GM18517 (cell line): Measurements from ENCODE around the gene TPSD1.
"Not testable (repeated sequence)": the region's sequence is repeated elsewhere in the genome, so short reads cannot be mapped to it uniquely, and the experiment has no call there.

ENCODE experiments used
- ATAC-seq: cut with Tn5 transposase; IDR thresholded peaks from one replicate; pipeline ENCODE4 v1.9.1; 2021; ENCODE audit warnings: mild to moderate bottlenecking, moderate library complexity; ENCODE audit not compliant: unreplicated experiment

Gene TPSD1

DNA sequence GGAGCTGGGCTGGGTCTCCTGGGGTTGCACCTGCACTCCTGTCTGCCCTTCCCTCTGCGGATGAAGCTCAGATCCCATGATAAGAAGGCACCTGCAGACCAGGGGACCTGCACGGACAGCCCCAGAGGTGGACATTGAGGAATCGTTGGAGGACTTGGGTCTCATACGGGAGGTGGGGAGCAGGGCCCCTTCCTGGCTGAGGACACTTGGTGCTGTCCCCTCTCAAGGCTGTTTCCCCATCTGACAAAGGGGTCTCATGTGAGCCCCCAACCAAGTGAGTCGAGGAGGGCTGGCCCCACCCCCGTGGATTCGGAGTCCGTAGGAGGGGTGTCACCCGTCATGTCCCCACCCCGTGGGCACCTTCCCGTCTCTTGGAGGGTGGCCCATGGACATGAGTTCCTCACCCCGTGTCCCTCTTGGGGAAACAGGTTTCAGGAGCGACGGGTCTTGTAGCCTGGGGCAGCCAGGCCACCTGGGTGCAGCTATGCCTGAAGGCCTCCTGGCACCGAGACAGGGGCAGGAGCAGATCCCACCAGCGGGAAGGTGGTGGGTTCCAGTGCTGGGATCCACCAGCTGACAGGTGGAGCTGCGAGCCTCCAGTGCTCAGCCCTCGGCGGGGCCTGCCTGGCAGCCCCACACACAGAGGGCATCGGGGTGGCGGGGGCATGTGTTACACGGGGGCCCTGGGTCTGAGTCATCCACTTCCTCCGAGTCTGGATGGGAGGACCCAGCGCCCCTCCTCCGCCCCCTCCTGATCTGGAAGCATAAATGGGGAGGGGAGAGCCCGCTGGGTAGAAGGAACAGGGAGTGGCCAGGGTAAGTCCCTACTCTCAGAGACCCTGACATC lies at the start of gene TPSD1:
TSS of gene TPSD1 (plus strand) at position 794 of the 847 bp plus-strand sequence. CDS start 212 bp downstream, outside the sequence.
- ATAC-seq = not testable (repeated sequence)

- no peak for ATAC-seq
Observed at GRCh38 chr16:1206326-1206725, 49.5 kb upstream of the TPSD1 start.

DNA sequence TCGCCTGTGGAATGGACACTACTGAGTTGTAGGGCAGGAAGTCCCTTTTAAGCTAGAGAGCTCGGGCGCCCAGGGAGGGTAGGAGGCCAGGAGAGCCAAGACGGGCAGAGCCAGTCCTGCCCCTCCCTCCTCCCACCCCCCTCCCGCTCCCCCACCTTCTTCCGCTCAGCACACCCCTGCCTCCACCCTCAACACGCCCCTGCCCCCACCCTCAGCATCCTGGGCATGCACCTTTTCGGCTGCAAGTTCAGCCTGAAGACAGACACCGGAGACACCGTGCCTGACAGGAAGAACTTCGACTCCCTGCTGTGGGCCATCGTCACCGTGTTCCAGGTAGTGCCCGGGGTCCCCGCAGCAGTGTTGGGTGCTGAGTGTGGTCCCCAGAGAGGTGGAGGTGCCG lies 49.1 kb upstream of the TPSD1 start:
- no peak for ATAC-seq

DNA sequence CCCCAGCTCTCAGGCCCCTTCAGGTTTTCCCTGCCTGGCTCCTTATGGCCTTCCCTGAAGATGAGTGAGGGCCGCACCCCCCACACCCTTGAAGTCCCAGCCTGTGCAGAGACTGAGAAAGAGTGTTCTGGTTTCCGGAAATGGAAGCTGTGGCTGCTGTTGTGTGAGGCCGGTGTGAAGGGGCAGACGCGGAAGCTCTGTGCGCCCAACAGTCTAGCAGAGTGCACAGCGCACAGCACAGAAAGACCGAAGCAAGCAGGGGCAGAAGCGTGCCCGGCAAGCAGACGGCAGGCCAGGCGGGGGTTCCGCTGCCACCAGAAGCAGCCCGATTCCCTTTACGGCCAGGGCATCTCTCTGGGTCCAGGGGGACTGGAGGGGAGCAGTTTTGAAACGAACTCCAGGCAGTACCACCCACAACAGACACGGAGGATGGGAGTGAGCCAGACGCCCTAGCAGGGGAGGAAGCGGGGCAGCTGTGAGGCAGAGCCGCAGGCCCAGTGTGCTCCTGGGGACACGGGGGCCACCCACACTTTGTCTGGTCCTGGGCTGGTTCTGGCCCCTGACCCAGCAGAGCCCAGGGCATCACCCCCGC lies 47.5 kb upstream of the TPSD1 start:
- no peak for ATAC-seq

DNA sequence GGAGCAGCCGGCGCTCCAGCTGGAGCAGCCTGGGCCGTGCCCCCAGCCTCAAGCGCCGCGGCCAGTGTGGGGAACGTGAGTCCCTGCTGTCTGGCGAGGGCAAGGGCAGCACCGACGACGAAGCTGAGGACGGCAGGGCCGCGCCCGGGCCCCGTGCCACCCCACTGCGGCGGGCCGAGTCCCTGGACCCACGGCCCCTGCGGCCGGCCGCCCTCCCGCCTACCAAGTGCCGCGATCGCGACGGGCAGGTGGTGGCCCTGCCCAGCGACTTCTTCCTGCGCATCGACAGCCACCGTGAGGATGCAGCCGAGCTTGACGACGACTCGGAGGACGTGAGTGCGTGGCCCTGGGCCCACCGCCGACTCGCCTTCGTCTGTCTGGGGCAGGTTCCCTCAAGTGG lies 46.8 kb upstream of the TPSD1 start:
- no peak for ATAC-seq

- ATAC-seq = no peak
Observed at GRCh38 chr16:1210461-1210860, 45.4 kb upstream of the TPSD1 start.

- no peak for ATAC-seq
Observed at GRCh38 chr16:1211451-1212268, 44.2 kb upstream of the TPSD1 start.

DNA sequence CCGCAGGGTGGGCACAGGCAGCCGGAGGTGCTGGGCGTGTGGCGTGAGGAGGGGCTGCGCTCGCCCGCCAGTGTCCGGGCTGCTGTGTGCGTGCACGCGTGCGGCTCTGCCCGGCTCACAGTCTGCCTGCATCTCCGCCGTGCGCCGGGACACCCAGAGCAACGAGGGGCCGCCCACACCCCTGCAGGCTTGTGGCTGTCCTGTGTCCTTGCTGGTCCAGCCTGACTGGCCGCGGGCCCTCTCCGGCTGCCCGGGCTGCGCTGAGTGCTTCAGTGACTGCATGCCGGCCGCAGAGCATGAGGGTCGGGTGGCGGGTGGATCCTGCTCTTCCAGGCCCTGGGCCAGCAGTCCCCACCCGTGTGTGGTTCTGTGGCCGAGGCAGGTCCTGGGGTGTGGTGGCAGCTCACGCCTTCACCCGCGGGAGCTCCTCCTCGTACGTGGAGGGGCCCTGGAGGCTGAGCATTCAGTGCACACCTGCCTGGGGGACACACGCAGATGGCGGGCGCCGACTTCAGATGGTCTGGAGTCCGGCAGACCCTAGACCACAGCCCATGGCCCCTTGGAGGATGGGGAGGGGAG lies 43.2 kb upstream of the TPSD1 start:
- ATAC-seq = no peak

DNA sequence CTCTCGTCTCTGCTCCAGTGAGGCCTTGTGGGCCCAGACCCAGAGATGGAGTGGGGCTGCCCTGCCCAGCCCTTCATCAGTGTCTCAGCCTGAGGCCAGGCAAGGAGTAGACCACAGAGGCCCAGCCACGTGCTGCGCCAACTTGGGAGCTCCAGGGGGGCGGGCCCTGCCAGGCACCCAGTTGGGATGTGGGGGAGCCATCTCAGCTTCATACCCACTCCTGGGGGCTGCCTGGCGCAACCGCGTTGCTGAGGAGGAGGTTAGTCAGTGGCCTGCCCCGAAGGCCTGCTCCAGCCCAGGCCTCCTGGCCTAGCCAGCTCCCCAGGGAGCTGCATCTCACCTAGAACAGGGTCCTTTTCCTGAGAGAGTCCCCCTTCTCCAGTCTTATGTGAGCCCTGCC lies 42.6 kb upstream of the TPSD1 start:
- no peak for ATAC-seq

- ATAC-seq = no peak
Observed at GRCh38 chr16:1213796-1214372, 42.0 kb upstream of the TPSD1 start.

DNA sequence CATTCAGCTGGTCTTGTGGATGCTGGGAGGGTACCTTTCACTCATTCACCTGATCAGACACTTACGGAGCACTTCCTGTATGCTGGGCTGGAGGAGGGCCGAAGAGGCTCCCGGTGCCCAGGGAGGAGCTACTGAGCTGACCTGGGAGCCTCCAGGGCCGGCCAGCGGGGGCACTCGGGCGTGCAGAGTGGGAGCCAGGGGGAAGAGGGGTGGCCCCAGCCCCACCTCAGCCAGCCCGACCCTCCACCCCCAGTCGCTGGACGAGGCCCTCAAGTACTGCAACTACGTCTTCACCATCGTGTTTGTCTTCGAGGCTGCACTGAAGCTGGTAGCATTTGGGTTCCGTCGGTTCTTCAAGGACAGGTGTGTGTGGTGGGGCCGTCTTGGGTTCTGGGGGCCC lies 41.1 kb upstream of the TPSD1 start:
- no peak for ATAC-seq

- no peak for ATAC-seq
Observed at GRCh38 chr16:1215574-1216295, 40.1 kb upstream of the TPSD1 start.

GRCh38 chr16:1216296-1216619 lies 39.6 kb upstream of the TPSD1 start:
- no peak for ATAC-seq

DNA sequence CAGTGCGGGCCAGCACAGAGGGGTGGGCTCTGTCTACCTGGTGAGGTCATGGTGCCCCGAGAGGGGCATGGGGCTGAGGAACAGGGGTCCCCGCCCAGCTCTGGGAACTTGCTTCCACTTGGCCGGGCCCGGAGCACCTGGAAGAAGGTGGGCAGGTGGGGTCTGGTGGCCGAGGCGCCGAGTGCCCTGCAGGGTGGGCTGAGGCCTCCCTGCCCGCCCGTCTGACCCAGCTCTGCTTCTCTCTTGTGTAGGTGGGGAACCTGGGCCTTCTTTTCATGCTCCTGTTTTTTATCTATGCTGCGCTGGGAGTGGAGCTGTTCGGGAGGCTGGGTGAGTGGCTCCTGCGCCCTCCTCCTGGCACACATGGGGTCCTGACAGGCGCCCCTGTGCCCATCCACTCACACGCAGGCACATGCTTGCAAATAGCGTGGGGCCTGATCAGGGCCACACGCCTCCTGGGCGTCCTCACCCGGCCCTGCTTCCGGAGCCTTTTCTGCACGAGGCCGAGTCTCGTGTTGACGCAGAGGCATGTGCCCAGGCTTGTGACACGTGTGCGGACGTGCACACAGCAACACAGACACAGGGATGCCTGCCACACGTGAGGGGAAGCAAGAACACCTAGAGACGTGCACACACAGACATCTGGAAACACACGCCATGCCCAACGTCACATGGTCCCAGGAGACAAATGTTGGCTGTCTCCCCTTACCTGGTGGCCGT lies 39.0 kb upstream of the TPSD1 start:
- no peak for ATAC-seq

DNA sequence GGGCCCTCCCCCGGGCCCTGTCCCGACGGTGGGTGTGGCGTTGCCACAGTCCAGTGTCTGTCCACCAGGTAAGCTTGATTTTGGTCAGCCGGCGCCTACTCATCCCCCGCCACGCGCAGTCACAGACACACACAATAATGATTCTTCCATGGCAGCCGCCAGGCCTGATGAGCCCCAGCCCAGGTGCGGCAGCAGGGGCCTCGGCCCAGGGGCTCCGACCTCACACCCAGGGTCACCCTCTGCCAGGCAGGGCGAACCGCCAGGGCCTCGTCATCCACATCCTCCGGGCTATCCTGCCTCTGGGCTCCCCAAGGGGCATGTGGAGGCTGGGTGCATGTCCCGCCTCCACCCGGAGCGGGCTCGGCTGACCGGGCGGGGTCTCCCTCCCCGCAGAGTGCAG lies 38.3 kb upstream of the TPSD1 start:
- no peak for ATAC-seq

GRCh38 chr16:1218061-1218929 lies 37.6 kb upstream of the TPSD1 start:
- no peak for ATAC-seq

DNA sequence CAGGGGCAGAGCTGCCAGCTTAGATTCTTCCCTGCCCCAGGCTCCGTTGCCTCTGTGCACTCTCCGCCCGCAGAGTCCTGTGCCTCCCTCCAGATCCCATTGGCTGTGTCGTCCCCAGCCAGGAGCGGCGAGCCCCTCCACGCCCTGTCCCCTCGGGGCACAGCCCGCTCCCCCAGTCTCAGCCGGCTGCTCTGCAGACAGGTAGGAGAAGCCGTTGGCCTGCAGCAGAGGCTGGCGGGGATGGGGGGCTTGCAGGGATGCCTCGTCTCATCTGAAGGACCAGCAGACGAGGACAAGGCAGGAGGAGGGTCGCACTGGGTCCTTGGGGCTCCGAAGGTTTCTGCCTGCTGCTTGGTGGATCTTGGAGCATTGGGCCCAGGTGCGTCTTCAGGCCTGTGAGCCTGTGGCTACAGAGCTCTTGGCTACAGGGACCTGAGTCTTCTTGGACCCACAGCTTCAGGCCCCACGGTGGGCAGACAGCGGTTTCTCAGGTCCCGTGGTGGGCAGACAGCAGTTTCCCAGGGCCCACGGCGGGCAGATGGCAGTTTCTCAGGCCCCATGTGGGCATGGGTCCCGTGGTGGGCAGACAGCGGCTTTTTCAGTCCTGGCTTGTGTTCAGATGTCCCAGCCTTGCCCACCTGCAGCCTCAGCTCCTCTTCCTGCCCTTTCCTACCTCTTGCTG lies 36.8 kb upstream of the TPSD1 start:
- no peak for ATAC-seq

DNA sequence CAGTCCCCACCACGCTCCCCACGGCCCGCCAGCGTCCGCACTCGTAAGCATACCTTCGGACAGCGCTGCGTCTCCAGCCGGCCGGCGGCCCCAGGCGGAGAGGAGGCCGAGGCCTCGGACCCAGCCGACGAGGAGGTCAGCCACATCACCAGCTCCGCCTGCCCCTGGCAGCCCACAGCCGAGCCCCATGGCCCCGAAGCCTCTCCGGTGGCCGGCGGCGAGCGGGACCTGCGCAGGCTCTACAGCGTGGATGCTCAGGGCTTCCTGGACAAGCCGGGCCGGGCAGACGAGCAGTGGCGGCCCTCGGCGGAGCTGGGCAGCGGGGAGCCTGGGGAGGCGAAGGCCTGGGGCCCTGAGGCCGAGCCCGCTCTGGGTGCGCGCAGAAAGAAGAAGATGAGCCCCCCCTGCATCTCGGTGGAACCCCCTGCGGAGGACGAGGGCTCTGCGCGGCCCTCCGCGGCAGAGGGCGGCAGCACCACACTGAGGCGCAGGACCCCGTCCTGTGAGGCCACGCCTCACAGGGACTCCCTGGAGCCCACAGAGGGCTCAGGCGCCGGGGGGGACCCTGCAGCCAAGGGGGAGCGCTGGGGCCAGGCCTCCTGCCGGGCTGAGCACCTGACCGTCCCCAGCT lies 35.7 kb upstream of the TPSD1 start:
- no peak for ATAC-seq
